Measurements from ENCODE around the gene CYYR1.

CYYR1 gene

GRCh38 chr21:26565111-26565510, 8.0 kb downstream of the CYYR1 start:
- H3K18ac ChIP-seq (ENCODE audit: low read length), result no peak overlapping the region

DNA sequence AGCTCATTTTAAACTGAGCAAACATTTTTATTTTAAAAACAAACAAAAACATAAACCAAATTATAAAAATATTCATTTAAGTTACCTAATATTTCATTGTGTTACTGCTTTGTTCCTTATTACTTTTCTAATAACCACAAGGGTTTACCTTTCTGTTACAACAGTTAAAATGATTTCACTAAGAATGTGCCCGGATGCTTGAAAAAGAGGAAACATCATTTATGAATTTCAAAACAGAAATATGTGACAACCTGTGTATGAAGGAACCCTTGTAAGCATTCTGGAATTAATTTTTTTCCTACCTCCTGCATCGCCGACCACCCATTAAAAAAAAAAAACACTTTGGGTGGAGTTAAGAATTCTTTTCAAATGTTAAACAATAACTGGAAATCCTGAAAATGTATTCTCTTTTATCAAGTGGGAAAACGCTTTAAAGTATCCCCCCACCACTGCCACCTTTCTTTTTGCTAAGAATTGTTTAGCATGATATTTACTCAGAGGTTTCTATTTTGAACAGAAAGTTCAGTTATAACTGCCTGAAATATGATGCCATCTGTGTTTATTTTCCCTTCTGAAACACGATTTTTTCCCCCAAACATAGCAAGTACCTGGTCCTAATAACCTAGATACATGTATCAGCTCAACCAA, 9.1 kb downstream of the CYYR1 start:
- no peak overlapping the region for H3K4ac ChIP-seq (ENCODE audit: low read length)
- H2BK12ac ChIP-seq (ENCODE audit: low read length), result no peak overlapping the region
- WGBS, 2 donors (ENCODE audit: extremely low coverage in 2 of 2, insufficient read length in 2 of 2, insufficient replicate concordance in 1 of 2), result no CpG with 5 or more reads among the region's 5 CpGs
- no peak overlapping the region for H2BK120ac ChIP-seq (ENCODE audit: low read depth, low read length)
- no peaks in the 10 kb centered on the region for H3K27me3 ChIP-seq (ENCODE audit: control insufficient read depth in 3 of 3, insufficient read depth in 3 of 3, low read depth in 1 of 3, low read length in 3 of 3)
- H3K27ac ChIP-seq (replicated peaks; ENCODE audit: low read length), result no peak overlapping the region
- H4K8ac ChIP-seq (ENCODE audit: low read depth, low read length), result no peak overlapping the region
- no peak overlapping the region for H2BK5ac ChIP-seq (ENCODE audit: low read length)
- H3K9ac ChIP-seq (ENCODE audit: low read depth, low read length, poor library complexity), result no peak overlapping the region
- DNase-seq (ENCODE audit: low spot score), result no peak
- H3K36me3 ChIP-seq (replicated peaks in 1 of 2; ENCODE audit: control insufficient read depth in 2 of 2, insufficient read depth in 2 of 2, low read length in 2 of 2), result peaks cover 2 to 62% of the 10 kb centered on the region in 2 donors
- H3K23ac ChIP-seq (ENCODE audit: low read depth, low read length, poor library complexity), result no peak overlapping the region
- H2BK15ac ChIP-seq (ENCODE audit: low read length), result no peak overlapping the region
- H2AFZ ChIP-seq (ENCODE audit: low read length), result no peak overlapping the region
- no peak overlapping the region for H3K4me3 ChIP-seq (ENCODE audit: low read length in 2 of 2)
- H3K14ac ChIP-seq (ENCODE audit: low read length), result no peak overlapping the region
- H3K4me1 ChIP-seq (ENCODE audit: control insufficient read depth in 2 of 2, insufficient read depth in 1 of 2, low read depth in 1 of 2, low read length in 2 of 2), result no peaks in the 10 kb centered on the region
- H3K18ac ChIP-seq (ENCODE audit: low read length), result no peak overlapping the region
- H3K4me2 ChIP-seq (ENCODE audit: insufficient read depth, low read length, poor library complexity, severe bottlenecking), result no peak overlapping the region
- H3K9me3 ChIP-seq (replicated peaks in 1 of 2; ENCODE audit: control insufficient read depth in 2 of 2, insufficient read depth in 1 of 2, low read depth in 1 of 2, low read length in 2 of 2), result peaks cover 0 to 2% of the 10 kb centered on the region in 2 donors
- H4K91ac ChIP-seq (ENCODE audit: low read depth, low read length, poor library complexity), result no peak overlapping the region
- no peak overlapping the region for H2AK5ac ChIP-seq (ENCODE audit: low read depth, low read length)
- no peaks in the 10 kb centered on the region for H3K79me1 ChIP-seq (ENCODE audit: low read depth, low read length)

More at GRCh38 chr21:26565111-26565510, 8.0 kb downstream of the CYYR1 start:
- H2AFZ ChIP-seq (ENCODE audit: low read length), result no peak overlapping the region
- H3K4me1 ChIP-seq (ENCODE audit: control insufficient read depth in 2 of 2, insufficient read depth in 1 of 2, low read depth in 1 of 2, low read length in 2 of 2), result no peaks in the 10 kb centered on the region
- no peak overlapping the region for H3K4me3 ChIP-seq (ENCODE audit: low read length in 2 of 2)
- no peak overlapping the region for H2BK120ac ChIP-seq (ENCODE audit: low read depth, low read length)
- H3K23ac ChIP-seq (ENCODE audit: low read depth, low read length, poor library complexity), result no peak overlapping the region
- no peak overlapping the region for H2BK5ac ChIP-seq (ENCODE audit: low read length)
- no peaks in the 10 kb centered on the region for H3K27me3 ChIP-seq (ENCODE audit: control insufficient read depth in 3 of 3, insufficient read depth in 3 of 3, low read depth in 1 of 3, low read length in 3 of 3)
- peaks cover 0 to 7% of the 10 kb centered on the region in 2 donors for H3K9me3 ChIP-seq (replicated peaks in 1 of 2; ENCODE audit: control insufficient read depth in 2 of 2, insufficient read depth in 1 of 2, low read depth in 1 of 2, low read length in 2 of 2)
- no peak overlapping the region for H2AK5ac ChIP-seq (ENCODE audit: low read depth, low read length)
- no peak overlapping the region for H2BK15ac ChIP-seq (ENCODE audit: low read length)
- H3K14ac ChIP-seq (ENCODE audit: low read length), result no peak overlapping the region
- no peak overlapping the region for H3K27ac ChIP-seq (replicated peaks; ENCODE audit: low read length)
- H3K36me3 ChIP-seq (replicated peaks in 1 of 2; ENCODE audit: control insufficient read depth in 2 of 2, insufficient read depth in 2 of 2, low read length in 2 of 2), result peaks cover 2 to 52% of the 10 kb centered on the region in 2 donors
- H2BK12ac ChIP-seq (ENCODE audit: low read length), result no peak overlapping the region
- DNase-seq (ENCODE audit: low spot score), result no peak
- H3K4ac ChIP-seq (ENCODE audit: low read length), result no peak overlapping the region
- H3K4me2 ChIP-seq (ENCODE audit: insufficient read depth, low read length, poor library complexity, severe bottlenecking), result no peak overlapping the region
- whole genome bisulfite sequencing, 2 donors (ENCODE audit: extremely low coverage in 2 of 2, insufficient read length in 2 of 2, insufficient replicate concordance in 1 of 2), result no CpG with 5 or more reads among the region's 6 CpGs
- H3K9ac ChIP-seq (ENCODE audit: low read depth, low read length, poor library complexity), result no peak overlapping the region
- H4K8ac ChIP-seq (ENCODE audit: low read depth, low read length), result no peak overlapping the region
- no peak overlapping the region for H4K91ac ChIP-seq (ENCODE audit: low read depth, low read length, poor library complexity)
- no peaks in the 10 kb centered on the region for H3K79me1 ChIP-seq (ENCODE audit: low read depth, low read length)

DNA sequence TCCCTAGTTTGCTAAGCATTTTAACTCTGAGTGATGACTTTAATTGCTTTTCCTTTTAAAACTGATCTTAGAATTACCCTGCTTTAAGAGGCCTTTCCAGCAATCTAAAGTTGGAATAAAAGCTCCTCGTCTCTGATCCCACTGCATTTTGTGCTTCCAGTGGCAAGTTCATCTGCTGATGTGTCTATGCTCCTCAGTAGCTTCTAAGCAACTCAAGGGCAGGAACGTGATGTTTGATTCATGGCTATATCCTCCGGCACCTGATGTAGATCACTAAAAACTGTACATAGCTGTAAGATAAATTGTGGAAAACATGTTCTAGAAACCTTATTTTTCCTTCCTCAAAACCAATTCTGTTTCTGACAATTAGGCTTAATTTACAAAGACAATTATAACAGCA, 12.5 kb downstream of the CYYR1 start:
- Histone ChIP-seq H3K14ac (ENCODE audit: low read length) (no peak overlapping the region), H2BK12ac (ENCODE audit: low read length) (no peak overlapping the region), H3K9ac (ENCODE audit: low read depth, low read length, poor library complexity) (no peak overlapping the region), H2BK120ac (ENCODE audit: low read depth, low read length) (no peak overlapping the region), H3K4ac (ENCODE audit: low read length) (no peak overlapping the region), H3K23ac (ENCODE audit: low read depth, low read length, poor library complexity) (no peak overlapping the region), H2AFZ (ENCODE audit: low read length) (no peak overlapping the region), H3K4me1 (ENCODE audit: control insufficient read depth in 2 of 2, insufficient read depth in 1 of 2, low read depth in 1 of 2, low read length in 2 of 2) (no peaks in the 10 kb centered on the region), H3K27me3 (ENCODE audit: control insufficient read depth in 3 of 3, insufficient read depth in 3 of 3, low read depth in 1 of 3, low read length in 3 of 3) (no peaks in the 10 kb centered on the region), H3K79me1 (ENCODE audit: low read depth, low read length) (no peaks in the 10 kb centered on the region), H2AK5ac (ENCODE audit: low read depth, low read length) (no peak overlapping the region), H4K8ac (ENCODE audit: low read depth, low read length) (no peak overlapping the region), H3K4me2 (ENCODE audit: insufficient read depth, low read length, poor library complexity, severe bottlenecking) (no peak overlapping the region), H3K27ac (replicated peaks; ENCODE audit: low read length) (no peak overlapping the region), H2BK15ac (ENCODE audit: low read length) (no peak overlapping the region), H3K9me3 (replicated peaks in 1 of 2; ENCODE audit: control insufficient read depth in 2 of 2, insufficient read depth in 1 of 2, low read depth in 1 of 2, low read length in 2 of 2) (no peaks in the 10 kb centered on the region), H3K18ac (ENCODE audit: low read length) (no peak overlapping the region), H2BK5ac (ENCODE audit: low read length) (no peak overlapping the region), H3K36me3 (replicated peaks in 1 of 2; ENCODE audit: control insufficient read depth in 2 of 2, insufficient read depth in 2 of 2, low read length in 2 of 2) (peaks cover 0 to 71% of the 10 kb centered on the region in 2 donors), H4K91ac (ENCODE audit: low read depth, low read length, poor library complexity) (no peak overlapping the region), H3K4me3 (ENCODE audit: low read length in 2 of 2) (no peak overlapping the region)
- no CpG with 5 or more reads among the region's 3 CpGs for WGBS, 2 donors (ENCODE audit: extremely low coverage in 2 of 2, insufficient read length in 2 of 2, insufficient replicate concordance in 1 of 2)
- DNase-seq (ENCODE audit: low spot score), result no peak

DNA sequence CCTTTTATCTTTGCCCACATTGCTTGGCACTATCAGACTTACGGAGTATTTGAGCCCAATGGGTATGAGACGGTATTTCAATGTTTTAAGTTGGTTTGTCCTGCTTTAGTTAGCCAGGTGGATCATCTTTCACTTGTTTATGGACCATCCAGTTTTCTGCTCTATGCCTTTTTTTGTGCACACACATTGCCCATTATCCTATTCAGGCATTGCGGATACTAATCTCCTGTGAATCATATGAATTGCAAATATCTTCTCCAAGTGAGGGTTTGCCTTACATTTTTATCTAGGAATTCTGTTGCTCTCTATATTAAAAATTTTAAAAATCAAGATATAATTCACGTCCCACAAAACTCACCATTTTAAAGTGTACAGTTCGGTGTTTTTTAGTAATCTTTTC, 14.0 kb downstream of the CYYR1 start:
- Histone ChIP-seq H3K23ac (ENCODE audit: low read depth, low read length, poor library complexity) (no peak overlapping the region), H3K27me3 (ENCODE audit: control insufficient read depth in 3 of 3, insufficient read depth in 3 of 3, low read depth in 1 of 3, low read length in 3 of 3) (no peaks in the 10 kb centered on the region), H3K9me3 (replicated peaks in 1 of 2; ENCODE audit: control insufficient read depth in 2 of 2, insufficient read depth in 1 of 2, low read depth in 1 of 2, low read length in 2 of 2) (no peaks in the 10 kb centered on the region), H2AK5ac (ENCODE audit: low read depth, low read length) (no peak overlapping the region), H4K8ac (ENCODE audit: low read depth, low read length) (no peak overlapping the region), H3K4me2 (ENCODE audit: insufficient read depth, low read length, poor library complexity, severe bottlenecking) (no peak overlapping the region), H2BK15ac (ENCODE audit: low read length) (no peak overlapping the region), H3K36me3 (replicated peaks in 1 of 2; ENCODE audit: control insufficient read depth in 2 of 2, insufficient read depth in 2 of 2, low read length in 2 of 2) (peaks cover 0 to 56% of the 10 kb centered on the region in 2 donors), H3K4ac (ENCODE audit: low read length) (no peak overlapping the region), H2BK12ac (ENCODE audit: low read length) (no peak overlapping the region), H3K4me3 (ENCODE audit: low read length in 2 of 2) (no peak overlapping the region), H2BK5ac (ENCODE audit: low read length) (no peak overlapping the region), H3K79me1 (ENCODE audit: low read depth, low read length) (no peaks in the 10 kb centered on the region), H3K9ac (ENCODE audit: low read depth, low read length, poor library complexity) (no peak overlapping the region), H3K4me1 (ENCODE audit: control insufficient read depth in 2 of 2, insufficient read depth in 1 of 2, low read depth in 1 of 2, low read length in 2 of 2) (no peaks in the 10 kb centered on the region), H2BK120ac (ENCODE audit: low read depth, low read length) (no peak overlapping the region), H3K27ac (replicated peaks; ENCODE audit: low read length) (no peak overlapping the region), H2AFZ (ENCODE audit: low read length) (no peak overlapping the region), H3K14ac (ENCODE audit: low read length) (no peak overlapping the region), H4K91ac (ENCODE audit: low read depth, low read length, poor library complexity) (no peak overlapping the region), H3K18ac (ENCODE audit: low read length) (no peak overlapping the region)
- no peak for DNase-seq (ENCODE audit: low spot score)
- no CpG with 5 or more reads among the region's 5 CpGs for WGBS, 2 donors (ENCODE audit: extremely low coverage in 2 of 2, insufficient read length in 2 of 2, insufficient replicate concordance in 1 of 2)

Measured in neuronal stem cell (in vitro differentiated cells).